ENCODE measurements around the gene ANKUB1. TPM values are rescaled to one million over a fixed set of nuclear protein-coding genes. Genes with fewer than 3 reads are reported as not detected.
A peak's percentile ranks its signal among the peaks of the same experiment; 100 is the strongest.

Gene ANKUB1
- total RNA-seq, 1 experiment from 2014 or later: not detected

DNA sequence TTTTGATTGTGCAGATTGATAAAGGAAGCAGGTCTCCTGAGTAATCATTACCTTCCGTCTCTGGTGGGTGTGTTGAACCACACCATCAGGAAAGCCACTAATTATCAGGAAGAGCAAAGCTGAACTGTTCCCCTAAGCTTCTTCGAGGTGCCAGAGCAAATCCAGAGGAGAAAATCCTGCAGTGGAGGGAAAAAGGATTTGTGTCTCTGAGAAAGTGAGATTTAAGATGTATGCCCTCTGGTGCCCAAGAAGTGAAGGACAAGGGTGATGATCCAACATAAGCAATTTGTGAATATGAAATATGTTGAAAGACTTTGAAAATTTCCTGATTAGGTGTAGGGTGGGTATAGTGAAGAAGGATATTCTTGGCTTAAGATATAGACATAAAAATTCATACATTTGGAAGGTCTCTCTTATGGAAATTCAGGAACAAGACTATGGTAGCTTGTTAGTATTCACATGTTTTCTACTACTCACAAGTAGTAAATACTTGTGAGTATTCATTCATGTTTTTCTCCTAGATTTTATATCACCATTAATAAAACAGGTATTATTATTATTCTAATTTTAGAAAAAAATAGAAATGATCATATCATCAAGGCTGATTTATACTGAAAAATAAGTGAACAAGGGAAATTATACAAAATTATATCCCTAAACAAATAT is 74.8 kb downstream of the ANKUB1 start:
- POLR2A ChIA-PET: interaction anchor here (1.1 to 1.4 kb wide), 3 partner anchors 59 to 149 kb away, joined by 3 to 4 read pairs (median 4); no protein-coding TSS in a partner anchor
- Histone ChIP-seq H4K20me1 (ENCODE audit: insufficient read depth) (no peaks in the 10 kb centered on the region), H2AFZ (ENCODE audit: low read depth, low read length, poor library complexity, severe bottlenecking) (peak overlapping the region; percentile 99), H3K4me2 (ENCODE audit: low read length) (peak overlapping the region; percentile 12; the same call in 1 of the 2 replicates), H3K9me2 (ENCODE audit: insufficient read depth) (no peaks in the 10 kb centered on the region), H3K9ac (ENCODE audit: low read length) (no peak overlapping the region), H3K27ac (ENCODE audit: low read depth, low read length) (no peak overlapping the region), H3K4me3 (replicated peaks in 1 of 2; ENCODE audit: low read depth in 1 of 2, low read length in 2 of 2) (no peak overlapping the region), H3K4me1 (ENCODE audit: control insufficient read depth in 1 of 2, insufficient read depth in 2 of 2, low read length in 2 of 2) (peaks cover 2 to 9% of the 10 kb centered on the region in 2 experiments; a peak in 3 of 4 replicates), H3K79me2 (ENCODE audit: insufficient read depth, low read length) (no peaks in the 10 kb centered on the region), H3K27me3 (ENCODE audit: insufficient read depth, low read length) (no peaks in the 10 kb centered on the region), H3K36me3 (ENCODE audit: control insufficient read depth in 1 of 2, insufficient read depth in 2 of 2, low read length in 2 of 2) (no peaks in the 10 kb centered on the region), H3K9me3 (ENCODE audit: control insufficient read depth in 1 of 2, insufficient read depth in 1 of 2, low read depth in 1 of 2, low read length in 2 of 2) (0 out of 4 replicates have a peak, but pooled peaks cover 0 to 4% of the 10 kb centered on the region in 2 experiments)
- peak; percentile 83 for ATAC-seq
- TF ChIP-seq RAD21 (IDR thresholded peaks at IDR 0.05; ENCODE audit: low read depth): peak; percentile 83
- TF ChIP-seq, protein P1, sequence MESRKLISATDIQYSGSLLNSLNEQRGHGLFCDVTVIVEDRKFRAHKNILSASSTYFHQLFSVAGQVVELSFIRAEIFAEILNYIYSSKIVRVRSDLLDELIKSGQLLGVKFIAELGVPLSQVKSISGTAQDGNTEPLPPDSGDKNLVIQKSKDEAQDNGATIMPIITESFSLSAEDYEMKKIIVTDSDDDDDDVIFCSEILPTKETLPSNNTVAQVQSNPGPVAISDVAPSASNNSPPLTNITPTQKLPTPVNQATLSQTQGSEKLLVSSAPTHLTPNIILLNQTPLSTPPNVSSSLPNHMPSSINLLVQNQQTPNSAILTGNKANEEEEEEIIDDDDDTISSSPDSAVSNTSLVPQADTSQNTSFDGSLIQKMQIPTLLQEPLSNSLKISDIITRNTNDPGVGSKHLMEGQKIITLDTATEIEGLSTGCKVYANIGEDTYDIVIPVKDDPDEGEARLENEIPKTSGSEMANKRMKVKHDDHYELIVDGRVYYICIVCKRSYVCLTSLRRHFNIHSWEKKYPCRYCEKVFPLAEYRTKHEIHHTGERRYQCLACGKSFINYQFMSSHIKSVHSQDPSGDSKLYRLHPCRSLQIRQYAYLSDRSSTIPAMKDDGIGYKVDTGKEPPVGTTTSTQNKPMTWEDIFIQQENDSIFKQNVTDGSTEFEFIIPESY (IDR thresholded peaks at IDR 0.05; ENCODE audit: extremely low read depth, insufficient replicate concordance, low read length): no peak
- no peak for TF ChIP-seq TCF7L2 (IDR thresholded peaks at IDR 0.05; ENCODE audit: borderline replicate concordance, extremely low read depth, insufficient read depth, insufficient read length)
- TF ChIP-seq EZH2 (IDR thresholded peaks at IDR 0.05): no peak
- no peak for TF ChIP-seq POLR2A (IDR thresholded peaks at IDR 0.05; ENCODE audit: borderline replicate concordance, extremely low read depth, insufficient read depth, insufficient read length)
- no peak for TF ChIP-seq FOSL1 (IDR thresholded peaks at IDR 0.05; ENCODE audit: low read depth)
- TF ChIP-seq, protein P2, sequence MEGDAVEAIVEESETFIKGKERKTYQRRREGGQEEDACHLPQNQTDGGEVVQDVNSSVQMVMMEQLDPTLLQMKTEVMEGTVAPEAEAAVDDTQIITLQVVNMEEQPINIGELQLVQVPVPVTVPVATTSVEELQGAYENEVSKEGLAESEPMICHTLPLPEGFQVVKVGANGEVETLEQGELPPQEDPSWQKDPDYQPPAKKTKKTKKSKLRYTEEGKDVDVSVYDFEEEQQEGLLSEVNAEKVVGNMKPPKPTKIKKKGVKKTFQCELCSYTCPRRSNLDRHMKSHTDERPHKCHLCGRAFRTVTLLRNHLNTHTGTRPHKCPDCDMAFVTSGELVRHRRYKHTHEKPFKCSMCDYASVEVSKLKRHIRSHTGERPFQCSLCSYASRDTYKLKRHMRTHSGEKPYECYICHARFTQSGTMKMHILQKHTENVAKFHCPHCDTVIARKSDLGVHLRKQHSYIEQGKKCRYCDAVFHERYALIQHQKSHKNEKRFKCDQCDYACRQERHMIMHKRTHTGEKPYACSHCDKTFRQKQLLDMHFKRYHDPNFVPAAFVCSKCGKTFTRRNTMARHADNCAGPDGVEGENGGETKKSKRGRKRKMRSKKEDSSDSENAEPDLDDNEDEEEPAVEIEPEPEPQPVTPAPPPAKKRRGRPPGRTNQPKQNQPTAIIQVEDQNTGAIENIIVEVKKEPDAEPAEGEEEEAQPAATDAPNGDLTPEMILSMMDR (IDR thresholded peaks at IDR 0.05 in 2 of 3, conservative IDR thresholded peaks at IDR 0.05 in 1 of 3; ENCODE audit: borderline replicate concordance in 1 of 3, insufficient read depth in 1 of 3, low read depth in 2 of 3, low read length in 2 of 3): peak; percentile 66 to 83 (median 75)
- TF ChIP-seq SRF (IDR thresholded peaks at IDR 0.05; ENCODE audit: low read depth): no peak
- intact Hi-C loops (cut with micrococcal nuclease): loop anchor here (1.0 to 5.0 kb wide), 3 partner anchors 148 to 205 kb away; no protein-coding TSS in a partner anchor
- CTCF ChIA-PET: interaction anchor here (0.6 to 1.9 kb wide), 12 partner anchors 9 to 261 kb away, joined by 3 to 19 read pairs (median 5); partner anchors contain the start of genes COMMD2 and WWTR1
- RAD21 ChIA-PET (ENCODE audit: low non-redundant PET in 1 of 2, low total read pairs in 2 of 2, uncharacterized antibody in 2 of 2, unreplicated experiment in 2 of 2): interaction anchor here (0.7 to 1.5 kb wide), 3 partner anchors 149 to 187 kb away, joined by 3 read pairs; no protein-coding TSS in a partner anchor
- no TSS peak for BruUV-seq (replicated peaks)
- DNase-seq (ENCODE audit: low read depth, low spot score): peak; percentile 65

All from HCT116 (cell line).